HG03354 (cell line): ENCODE results near the gene MAPK1.
"Not testable (repeated sequence)": the region's sequence is repeated elsewhere in the genome, so short reads cannot be mapped to it uniquely, and the experiment has no call there.

Experiments used
- ATAC-seq: cut with Tn5 transposase; IDR thresholded peaks from one replicate; pipeline ENCODE4 v1.9.1; 2021; ENCODE audit warnings: mild to moderate bottlenecking; ENCODE audit not compliant: unreplicated experiment, poor library complexity, severe bottlenecking

MAPK1 gene

GRCh38 chr22:21867528-21868266 lies at the start of gene MAPK1:
Gene MAPK1 (minus strand): TSS chr22:21867645. CDS start chr22:21867440, 205 bp downstream.
- ATAC-seq = peak; percentile 87

DNA sequence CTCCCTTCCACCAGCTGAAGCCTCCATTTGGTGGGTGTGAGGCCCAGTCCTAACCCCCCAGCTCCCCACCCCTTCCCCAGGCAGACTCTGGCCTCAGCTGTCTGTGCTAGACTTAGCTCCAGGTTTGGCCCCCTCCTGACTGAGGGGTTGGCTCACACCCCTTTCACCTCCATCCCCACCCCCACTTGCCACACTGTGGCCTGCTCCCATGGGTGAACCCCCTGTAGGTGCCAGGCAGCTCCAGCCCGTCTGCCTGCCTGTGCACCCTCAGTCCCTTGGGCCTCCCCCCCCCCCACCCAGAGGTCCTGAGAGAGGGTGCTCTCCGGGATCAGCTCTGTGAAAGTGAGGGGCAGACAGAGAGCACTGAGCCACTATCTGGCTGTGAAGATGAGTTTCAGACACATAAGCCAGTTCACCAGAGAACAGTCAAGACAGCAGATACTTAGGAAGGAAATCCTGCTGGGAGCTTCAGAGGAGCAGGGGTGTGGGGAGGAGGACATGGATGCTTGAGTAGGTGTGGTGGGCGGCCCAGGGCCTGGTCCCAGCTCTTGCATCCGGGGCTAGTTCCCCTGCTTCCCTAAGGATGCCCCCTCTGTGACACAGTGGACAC lies 49.0 kb upstream of the MAPK1 start:
- ATAC-seq = no peak

DNA sequence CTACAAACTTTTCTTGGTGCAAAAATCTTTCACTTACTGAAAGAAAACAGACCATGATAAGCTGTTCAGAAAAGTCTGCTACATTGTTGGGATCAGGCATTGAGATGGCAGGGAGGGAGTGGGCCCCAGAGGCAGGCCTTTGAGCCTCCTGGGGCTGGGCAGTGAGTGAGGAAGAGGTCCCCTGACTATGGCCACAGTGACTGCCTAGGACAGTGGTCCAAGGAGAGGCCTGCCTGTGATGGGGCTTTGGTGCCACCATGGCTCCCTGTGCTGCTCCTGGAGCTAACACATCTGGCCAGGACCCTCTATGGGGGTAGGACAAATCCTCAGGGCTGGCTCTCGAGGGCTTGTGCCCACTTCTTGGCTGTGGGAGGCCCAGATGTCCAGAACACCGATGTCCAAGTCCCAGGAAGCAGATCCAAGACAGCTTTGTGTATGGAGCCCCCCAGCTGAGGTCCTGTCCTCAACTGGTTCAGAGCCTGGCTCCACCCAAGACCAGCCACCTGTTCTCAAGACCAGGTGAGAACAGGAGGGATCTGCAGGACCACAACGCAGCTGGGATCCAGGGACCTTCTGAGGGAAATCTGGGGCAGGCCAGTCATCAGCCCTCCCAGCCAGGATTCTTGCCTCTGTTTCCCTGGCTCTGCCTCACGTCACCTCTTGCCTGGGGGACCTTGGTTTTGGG lies 48.3 kb upstream of the MAPK1 start:
- ATAC-seq = no peak

DNA sequence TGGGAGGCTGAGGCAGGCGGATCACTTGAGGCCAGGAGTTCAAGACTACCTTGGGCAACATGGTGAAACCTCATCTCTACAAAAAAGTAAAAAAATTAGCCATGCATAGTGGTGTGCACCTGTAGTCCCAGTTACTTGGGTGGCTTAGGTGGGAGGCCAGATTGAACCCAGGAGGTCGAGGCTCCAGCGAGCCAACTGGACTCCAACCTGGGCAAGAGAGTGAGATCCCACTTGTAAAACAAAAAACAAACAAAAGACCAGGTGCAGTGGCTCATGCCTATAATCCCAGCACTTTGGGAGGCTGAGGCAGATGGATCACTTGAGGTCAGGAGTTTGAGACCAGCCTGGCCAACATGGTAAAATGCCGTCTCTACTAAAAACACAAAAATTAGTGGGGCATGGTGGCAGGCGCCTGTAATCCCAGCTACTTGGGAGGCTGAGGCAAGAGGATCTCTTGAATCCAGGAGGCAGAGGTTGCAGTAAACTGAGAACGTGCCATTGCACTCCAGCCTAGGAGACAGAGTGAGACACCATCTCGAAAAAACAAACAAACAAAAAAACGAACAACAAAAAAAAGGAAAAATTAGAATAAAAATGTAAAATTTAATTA lies 46.7 kb upstream of the MAPK1 start:
- ATAC-seq = not testable (repeated sequence)

DNA sequence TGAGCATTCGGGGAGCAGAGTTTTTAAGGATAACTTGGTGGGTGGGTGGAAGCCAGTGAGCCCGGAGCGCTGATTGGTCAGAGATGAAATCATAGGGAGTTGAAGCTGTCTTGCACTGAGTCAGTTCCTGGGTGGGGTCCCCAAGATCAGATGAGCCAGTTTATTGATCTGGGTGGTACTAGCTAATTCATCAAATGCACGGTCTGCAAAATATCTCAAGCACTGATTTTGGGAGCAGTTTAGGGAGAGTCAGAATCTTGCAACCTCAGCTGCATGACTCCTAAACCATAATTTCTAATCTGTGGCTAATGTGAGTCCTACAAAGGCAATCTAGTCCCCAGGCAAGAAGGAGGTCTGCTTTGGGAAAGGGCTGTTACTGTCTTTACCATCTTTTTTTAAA lies 42.9 kb upstream of the MAPK1 start:
- ATAC-seq = not testable (repeated sequence)

DNA sequence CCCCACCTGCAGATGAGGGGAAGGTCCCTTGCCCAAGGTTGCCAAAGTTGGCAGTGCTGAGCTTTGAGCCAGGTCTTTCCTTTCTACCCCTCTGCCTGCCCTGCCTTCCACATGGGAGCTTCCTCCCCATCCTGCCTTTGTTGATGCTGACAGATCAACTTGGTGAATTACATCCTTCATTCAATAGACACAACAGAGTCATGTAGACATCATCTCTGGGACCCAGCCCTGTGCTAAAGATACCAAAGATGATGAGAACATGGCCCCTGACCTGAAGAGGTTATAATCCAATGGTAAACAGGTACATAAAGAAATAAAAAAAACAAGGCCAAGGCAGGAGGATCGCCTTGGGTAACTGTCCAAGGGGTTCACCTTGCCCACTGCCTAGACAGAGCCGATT lies 42.4 kb upstream of the MAPK1 start:
- no peak for ATAC-seq

GRCh38 chr22:21907638-21908522 lies 40.4 kb upstream of the MAPK1 start:
- no peak for ATAC-seq

DNA sequence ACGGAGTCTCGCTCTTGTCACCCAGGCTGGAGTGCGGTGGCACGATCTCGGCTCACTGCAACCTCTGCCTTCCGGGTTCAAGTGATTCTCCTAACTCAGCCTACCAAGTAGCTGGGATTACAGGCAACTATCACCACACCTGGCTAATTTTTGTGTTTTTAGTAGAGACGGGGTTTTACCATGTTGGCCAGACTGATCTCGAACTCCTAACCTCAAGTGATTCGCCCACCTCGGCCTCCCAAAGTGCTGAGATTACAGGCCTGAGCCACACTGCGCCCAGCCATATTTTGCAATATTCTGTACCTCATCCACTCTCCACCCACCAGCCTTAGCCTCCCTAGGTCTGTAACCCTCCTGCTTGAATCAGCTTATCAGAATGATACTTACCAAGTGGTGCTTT lies 37.8 kb upstream of the MAPK1 start:
- ATAC-seq = not testable (repeated sequence)

- no peak for ATAC-seq
These were observed 36.9 kb upstream of the MAPK1 start for GRCh38 chr22:21904250-21904789.

GRCh38 chr22:21903283-21903682 lies 35.8 kb upstream of the MAPK1 start:
- no peak for ATAC-seq

GRCh38 chr22:21902296-21903087 lies 35.0 kb upstream of the MAPK1 start:
- no peak for ATAC-seq

DNA sequence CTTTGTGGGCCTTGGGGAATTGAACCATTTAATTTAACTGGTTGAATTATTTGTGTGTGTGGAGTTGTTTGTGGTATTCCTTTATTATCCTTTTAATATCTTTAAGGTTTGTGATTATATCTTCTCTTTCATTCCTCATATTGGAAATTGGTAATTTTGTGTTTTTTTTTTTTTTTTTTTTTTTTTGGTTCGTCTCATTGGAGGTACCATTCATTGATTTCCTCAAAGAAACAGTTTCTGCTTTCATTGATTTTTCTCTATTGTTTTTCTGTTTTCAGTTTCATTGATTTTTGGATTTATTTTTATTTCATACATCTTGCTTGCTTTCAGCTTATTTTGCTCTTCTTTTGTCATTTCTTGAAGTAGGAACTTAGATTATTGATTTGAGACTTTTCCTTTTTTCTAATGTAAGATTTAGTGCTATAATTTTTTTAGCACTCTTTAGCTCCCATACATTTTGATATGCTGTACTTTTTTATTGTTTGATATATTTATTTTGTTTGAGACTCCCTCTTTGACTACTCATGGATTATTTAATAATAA lies 31.0 kb upstream of the MAPK1 start:
- ATAC-seq = no peak

GRCh38 chr22:21896951-21897513 lies 29.6 kb upstream of the MAPK1 start:
- ATAC-seq = no peak

- ATAC-seq = not testable (repeated sequence)
These were observed 28.8 kb upstream of the MAPK1 start for GRCh38 chr22:21896275-21896674.

- no peak for ATAC-seq
These were observed 27.4 kb upstream of the MAPK1 start for GRCh38 chr22:21894799-21895198.

DNA sequence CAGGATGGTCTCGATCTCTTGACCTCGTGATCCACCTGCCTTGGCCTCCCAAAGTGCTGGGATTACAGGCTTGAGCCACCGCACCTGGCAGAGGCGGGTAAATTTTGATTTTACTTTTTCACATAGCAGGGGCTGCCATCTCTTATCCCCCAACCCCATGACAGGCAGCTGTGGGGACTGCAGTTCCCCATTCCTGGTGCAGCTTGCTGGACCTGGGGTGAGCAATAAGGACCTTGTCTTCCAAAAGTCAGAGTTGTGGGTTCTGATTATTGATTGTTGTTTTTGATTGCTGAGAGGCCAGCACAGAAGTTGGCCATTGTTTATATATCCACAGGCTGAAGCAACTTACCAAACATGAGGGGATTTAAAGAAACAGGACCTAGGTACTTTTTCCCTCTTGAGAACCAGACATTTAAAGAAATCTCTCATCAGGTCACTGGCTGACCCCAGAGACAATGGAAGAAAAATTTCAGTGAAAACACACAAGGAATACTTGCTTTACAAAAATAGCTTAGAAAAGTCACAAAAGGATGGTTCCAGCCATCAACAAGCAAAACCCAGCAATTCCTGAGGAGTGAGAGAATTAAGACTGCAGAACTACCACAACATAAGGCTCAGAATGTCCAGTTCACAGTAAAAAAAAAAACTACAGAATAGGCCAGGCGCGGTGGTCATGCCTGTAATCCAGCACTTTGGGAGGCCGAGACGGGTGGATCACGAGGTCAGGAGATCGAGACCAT lies 22.0 kb upstream of the MAPK1 start:
- no peak for ATAC-seq

DNA sequence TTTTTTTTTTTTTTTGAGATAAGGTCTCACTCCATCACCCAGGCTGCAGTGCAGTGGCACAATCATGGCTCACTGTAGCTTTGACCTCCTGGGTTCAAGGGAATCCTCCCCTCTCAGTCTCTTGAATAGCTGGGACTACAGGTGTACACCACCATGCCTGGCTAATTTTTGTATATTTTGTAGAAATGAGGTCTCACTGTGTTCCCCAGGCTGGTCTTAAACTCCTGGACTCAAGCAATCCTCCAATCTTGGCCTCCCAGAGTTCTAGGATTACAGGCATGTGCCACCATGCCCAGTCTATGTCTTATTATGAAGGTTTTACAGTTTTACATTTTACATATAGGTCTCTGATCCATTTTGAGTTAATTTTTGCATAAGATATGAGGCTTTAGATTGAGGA lies 20.4 kb upstream of the MAPK1 start:
- no peak for ATAC-seq
